HK-2 (cell line): Measurements from ENCODE around the gene TBC1D25.
"Not testable (repeated sequence)": the region's sequence is repeated elsewhere in the genome, so short reads cannot be mapped to it uniquely, and the experiment has no call there.

Experiments used
- DNase-seq: peaks from one replicate; pipeline ENCODE4 v3.0.0-alpha.2; 2018; ENCODE audit not compliant: unreplicated experiment

The TBC1D25 gene

DNA sequence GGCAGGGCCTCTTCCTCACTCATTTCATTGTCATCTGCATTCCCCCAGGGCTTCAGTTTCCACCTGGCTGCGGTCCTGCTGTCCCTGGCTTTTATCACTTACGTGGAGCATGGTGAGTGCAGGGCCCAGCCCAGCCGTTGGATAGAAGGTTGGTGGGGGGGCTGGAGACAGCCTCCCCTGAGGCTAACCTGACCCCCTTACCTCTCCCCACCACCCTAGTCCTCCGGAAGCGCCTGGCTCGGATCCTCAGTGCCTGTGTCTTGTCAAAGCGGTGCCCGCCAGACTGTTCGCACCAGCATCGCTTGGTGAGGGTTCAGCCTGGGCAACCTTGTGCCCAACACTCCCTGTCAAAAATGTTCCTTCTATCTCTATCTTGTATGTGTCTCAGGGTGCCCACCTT, 23.7 kb upstream of the TBC1D25 start:
- DNase-seq: no peak

DNA sequence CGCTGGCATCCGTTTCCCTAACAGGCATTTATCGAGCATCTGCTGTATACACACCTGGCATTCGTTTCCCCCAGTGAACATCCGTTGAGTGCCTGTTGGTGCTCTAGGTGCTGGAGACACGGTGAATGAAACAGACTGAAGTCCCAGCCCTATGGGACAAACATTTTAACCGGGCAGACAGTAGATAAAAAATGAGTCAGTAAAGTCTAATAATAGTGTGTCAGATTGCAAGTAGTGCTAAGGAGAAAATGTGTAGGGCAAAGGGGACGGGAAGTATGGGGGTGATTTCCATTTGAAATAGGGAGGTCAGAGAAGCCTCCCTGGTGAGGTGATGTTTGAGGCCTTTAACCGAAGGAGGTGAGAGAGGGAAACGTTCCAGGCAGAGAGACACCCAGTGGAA, 23.2 kb upstream of the TBC1D25 start:
- no peak for DNase-seq

DNA sequence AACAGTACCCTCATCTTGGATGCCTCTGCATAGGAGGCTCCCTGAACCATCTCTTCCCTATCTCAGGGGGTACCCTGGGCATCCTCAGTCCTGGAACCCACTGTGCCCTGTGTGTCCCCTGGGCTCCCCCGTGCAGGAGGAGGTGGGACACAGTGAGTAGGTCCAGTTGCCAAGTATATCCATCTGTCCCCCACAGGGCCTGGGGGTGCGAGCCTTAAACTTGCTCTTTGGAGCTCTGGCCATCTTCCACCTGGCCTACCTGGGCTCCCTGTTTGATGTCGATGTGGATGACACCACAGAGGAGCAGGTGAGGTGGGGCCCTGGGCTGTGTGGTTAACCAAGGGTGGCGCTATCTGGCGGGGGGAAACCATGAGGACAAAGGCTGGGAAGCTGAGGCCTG, 22.5 kb upstream of the TBC1D25 start:
- DNase-seq: no peak

DNA sequence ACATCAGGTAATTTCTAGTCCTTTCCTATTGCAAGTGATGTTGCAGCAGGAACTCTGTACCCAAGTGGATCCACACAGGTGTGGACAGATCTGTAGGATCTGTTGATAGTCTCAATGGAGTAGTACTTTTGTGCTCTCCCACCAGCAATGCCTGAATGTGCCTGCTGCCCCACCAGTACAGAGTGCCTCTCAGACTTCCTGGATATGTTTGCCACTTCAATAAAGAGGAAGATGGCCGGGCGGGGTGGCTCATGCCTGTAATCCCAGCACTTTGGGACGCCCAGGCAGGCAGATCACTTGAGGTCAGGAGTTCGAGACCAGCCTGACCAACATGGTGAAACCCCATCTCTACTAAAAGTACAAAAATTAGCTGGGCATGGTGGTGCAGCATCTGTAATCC, 20.0 kb upstream of the TBC1D25 start:
- not testable (repeated sequence) for DNase-seq

DNA sequence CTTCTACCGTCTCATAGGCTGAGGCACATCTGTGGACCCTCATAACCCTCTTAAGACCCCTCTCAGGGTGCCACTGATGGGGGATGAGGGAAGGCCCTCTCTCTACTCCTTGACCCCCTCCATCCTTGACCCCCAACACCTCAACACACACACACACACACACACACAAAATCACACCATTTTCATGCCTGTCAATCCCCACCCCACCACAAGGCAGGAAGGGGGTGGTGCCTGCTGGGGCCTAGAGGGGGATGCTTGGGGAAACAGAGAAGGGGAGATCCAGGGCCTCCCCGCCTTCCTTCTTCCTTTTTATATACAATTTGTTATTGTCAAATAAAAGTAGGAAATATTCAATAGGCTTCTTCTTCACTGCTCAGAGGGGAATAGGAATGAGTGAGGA, 19.1 kb upstream of the TBC1D25 start:
- no peak for DNase-seq

DNA sequence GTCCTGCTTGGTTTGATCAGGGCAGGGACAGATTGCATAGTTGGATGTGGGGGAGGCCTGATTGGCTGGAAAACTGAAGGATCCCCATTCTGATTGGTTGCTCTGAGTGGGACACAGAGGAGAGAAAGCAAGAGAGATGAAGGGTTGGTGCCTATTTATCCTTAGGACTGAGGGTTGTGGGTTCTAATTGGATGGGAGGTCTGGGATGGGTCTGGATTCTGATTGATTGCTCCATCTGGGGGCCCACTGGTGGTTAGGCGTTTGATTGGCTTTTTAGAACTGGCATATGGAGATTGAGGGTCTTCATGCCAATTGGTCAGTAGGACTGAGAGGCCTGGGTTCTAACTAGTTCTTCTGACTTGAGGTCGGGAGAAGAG, 18.6 kb upstream of the TBC1D25 start:
- DNase-seq: no peak

DNA sequence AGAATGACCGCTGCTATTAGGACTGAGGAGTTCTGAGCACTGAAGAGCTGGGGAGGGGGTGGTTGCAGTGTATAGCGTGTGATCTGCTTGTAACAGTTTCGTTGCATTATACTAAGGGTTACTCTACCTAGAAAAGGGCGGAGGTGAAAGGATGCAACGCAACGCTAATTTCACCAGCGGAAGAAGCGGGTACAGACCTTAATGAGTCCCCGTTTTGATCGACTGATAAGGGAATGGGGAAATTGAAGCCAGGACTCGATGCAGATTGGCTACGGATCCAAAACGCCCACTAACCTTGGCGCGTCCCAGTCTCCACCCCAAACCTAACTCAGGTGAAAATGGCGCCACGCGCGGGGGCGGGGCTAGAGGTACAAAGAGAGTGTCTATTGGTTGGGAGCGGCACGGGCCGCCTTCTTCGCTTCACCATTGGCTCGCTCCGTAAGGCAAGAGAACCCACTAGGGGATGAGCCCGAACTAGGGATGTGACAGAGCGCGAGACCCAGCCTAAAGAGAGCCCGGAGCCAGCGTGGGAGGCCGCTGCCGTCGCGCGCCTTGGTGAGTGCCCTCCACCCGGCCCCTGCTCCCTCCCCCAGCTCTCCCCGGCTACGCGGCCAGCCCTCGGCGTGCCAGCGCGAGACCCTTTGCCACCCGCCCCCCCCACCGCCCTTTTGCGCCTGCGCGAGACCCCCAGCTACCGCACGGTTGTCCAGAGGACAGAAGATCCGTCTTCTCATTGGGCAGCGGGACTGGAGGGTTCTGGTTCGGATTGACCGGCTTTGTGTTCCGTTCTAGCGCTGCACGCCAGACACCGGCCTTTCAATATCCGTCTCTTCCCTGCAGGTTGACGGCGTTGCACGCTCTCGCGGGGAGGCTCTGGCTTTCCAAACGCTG, 17.9 kb upstream of the TBC1D25 start, which contains the start of gene EBP:
EBP (plus strand) TSS at position 456 of the 891 bp plus-strand sequence. CDS start 1,964 bp downstream, outside the sequence.
- peak; percentile 95 for DNase-seq

DNA sequence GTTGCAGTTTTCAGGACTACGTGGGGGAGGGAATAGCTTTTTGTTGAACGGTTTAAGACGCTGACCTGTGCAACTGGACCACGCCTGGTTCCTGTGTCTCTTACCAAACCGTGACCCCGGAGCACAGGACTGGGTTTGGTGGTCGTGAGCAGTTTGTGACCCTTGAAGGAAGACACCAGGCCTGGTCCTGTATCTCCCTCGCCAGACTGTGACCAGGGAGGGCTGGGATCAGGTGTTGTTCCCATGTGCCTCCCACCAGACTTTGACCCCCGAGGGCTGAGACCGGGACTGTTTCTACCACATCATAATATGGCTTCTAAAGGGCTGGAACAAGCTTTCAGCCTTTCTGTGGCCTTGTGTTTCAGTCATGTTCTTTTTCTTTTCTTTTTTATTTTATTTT, 17.2 kb upstream of the TBC1D25 start:
- no peak for DNase-seq

DNA sequence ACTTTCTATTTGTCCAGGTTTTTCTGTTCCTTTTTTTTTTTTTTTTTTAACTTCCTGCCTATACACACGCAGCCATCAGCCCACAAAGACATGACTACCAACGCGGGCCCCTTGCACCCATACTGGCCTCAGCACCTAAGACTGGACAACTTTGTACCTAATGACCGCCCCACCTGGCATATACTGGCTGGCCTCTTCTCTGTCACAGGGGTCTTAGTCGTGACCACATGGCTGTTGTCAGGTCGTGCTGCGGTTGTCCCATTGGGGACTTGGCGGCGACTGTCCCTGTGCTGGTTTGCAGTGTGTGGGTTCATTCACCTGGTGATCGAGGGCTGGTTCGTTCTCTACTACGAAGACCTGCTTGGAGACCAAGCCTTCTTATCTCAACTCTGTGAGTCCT, 15.8 kb upstream of the TBC1D25 start:
- DNase-seq: no peak

DNA sequence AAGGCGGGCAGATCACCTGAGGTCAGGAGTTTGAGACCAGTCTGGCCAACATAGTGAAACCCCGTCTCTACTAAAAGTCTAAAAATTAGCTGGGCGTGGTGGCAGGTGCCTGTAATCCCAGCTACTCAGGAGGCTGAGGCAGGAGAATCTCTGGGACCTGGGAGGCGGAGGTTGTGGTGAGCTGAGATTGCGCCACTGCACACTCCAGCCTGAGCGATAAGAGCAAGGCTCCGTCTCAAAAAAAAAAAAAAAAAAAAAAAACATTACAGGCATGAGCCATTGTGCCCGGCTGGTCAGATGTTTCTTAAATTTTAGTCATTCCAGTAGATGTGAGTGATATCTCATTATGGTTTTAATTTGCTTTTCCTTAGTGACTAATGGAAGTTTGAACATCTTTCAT, 13.7 kb upstream of the TBC1D25 start:
- not testable (repeated sequence) for DNase-seq

DNA sequence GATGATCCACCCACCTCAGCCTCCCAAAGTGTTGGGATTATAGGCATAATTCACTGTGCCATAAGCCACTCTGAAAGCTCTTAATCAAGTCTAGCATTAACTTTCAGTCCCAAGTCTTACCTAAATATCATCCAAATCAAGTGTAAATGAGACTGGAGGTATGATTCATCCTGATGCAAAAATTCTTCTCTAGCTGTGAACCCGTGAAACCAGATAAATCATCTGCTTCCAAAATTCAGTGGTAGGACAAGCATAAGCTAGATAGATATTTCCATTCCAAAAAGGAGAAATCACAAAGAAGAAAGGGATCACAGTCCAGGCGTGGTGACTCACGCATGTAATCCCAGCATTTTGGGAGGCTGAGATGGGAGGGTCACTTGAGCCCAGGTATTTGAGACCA, 8.8 kb upstream of the TBC1D25 start:
- DNase-seq: no peak

DNA sequence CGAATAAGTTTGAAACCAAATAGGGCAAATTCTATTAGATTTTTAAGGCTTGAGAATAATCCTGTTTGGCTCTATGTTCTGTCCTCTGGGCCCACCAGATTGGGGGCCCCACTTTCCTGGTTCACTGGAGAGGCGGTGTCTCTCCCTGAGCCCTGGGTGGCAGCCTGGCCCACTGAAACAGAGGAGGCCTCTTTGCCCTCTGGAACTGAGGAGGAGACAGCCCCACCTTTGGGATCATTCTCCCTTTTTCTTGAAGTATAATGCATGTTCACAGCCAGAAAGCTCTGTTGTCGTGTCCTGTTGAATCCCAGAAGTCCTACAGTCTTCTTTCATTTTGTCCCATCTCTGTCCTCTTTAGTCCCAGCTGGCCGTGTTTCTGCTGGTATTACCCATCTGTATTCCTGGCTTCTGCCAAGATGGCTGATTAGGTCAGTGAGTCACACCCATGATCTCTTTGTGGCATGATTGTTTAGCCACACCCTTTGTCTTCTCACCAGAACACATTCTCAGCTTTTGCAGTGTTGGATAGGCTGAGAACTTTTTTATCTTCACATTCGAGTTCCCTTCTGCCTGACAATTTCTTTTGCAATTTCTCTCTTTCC, 8.1 kb upstream of the TBC1D25 start:
- peak; percentile 27 for DNase-seq

DNA sequence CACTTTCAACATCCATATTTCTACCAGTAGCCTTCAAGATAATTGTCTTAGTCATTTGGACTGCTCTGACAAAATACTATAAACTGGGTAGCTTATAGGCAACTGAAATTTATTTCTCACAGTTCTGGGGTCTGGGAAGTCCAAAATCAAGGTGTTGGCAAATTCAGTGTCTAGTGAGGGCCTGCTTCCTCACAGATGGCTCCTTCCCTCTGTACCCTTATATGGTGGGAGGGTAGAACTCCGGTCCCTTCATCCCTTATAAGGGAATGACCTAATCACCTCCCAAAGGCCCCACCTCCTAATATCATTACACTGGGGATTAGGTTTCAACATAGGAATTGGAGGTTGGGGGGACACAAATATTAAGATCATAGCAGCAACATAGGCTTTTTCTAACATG, 7.4 kb upstream of the TBC1D25 start:
- DNase-seq: no peak

DNA sequence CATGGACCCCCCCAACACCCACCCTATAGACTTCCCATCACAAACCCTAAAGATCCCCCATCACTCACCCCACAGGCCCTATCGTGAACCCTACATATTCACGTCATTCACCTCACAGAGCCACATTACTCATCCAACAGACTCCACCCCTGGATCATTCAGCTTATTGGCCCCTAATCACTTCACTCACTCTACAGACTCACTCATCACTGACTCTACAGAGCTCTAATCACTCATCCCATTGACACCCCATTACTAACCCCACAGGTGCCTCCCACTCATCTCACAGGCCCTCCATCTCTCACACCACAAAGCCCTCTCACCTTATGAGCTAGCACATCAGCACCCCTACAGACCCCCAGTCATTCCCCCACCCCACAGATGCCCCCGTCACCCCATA, 6.3 kb upstream of the TBC1D25 start:
- DNase-seq: no peak

DNA sequence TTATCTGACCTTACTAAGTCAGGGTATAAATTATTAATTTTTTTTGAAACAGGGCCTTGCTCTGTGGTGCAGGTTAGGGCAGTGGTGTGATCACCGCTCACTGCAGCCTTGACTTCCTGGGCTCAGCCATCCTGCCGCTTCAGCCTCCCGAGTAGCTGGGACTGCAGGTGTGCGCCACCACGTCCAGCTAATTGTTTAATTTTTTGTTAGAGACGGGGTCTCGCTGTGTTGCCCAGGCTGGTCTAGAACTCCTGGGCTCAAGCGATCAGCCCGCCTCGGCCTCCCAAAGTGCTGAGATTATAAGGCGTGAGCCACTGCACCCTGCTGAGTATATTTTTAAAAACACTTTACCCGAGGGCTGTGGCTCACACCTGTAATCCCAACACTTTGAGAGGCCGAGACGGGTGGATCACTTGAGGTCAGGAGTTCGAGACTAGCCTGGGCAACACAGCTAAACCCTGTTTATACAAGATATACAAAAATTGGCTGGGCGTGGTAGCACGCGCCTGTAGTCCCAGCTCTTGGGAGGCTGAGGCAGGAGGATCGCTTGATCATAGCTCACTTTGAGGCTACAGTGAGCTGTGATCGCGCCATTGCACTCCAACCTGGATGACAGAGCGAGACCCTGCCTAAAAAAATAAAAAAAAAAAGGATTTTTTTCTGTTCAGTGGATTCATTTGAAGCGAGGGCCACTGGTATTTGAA, 721 bp upstream of the TBC1D25 start:
- DNase-seq: no peak

DNA sequence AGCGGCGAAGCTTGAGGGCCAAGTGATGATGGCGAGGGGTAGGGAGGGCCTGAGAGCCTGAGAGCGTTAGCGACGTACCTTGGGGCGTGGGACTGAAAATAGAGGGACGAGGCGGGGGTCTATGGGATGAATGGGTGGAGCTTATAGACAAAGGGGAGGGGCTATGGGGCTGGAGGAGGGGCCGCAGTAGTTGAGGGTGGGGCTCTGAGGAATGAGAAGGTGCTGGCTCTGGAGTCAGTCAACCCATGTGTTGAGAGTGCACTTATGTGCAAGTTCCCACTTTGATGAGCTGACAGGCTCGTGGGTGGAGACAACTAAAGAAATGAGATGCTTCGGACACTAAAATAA, 488 bp downstream of the TBC1D25 start:
- DNase-seq: no peak

DNA sequence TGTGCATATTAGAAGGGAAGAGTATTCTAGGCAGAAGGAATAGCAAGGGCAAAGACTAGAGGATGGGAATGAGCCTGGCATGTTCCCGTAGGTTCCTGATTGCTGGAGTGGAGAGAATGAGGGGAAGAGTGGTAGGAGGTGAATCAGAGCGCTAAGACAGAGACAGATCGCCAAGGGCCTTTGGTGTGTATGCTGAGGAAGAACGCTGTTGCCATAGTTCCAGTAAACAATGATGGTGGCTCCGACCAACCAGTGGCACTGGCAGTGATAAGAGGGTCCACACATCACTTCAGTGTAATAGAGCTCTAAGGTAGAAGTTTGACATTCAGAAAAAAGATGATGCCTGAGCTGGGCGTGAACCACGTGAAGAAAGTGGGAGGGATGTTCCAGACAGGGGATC, 966 bp downstream of the TBC1D25 start:
- no peak for DNase-seq

DNA sequence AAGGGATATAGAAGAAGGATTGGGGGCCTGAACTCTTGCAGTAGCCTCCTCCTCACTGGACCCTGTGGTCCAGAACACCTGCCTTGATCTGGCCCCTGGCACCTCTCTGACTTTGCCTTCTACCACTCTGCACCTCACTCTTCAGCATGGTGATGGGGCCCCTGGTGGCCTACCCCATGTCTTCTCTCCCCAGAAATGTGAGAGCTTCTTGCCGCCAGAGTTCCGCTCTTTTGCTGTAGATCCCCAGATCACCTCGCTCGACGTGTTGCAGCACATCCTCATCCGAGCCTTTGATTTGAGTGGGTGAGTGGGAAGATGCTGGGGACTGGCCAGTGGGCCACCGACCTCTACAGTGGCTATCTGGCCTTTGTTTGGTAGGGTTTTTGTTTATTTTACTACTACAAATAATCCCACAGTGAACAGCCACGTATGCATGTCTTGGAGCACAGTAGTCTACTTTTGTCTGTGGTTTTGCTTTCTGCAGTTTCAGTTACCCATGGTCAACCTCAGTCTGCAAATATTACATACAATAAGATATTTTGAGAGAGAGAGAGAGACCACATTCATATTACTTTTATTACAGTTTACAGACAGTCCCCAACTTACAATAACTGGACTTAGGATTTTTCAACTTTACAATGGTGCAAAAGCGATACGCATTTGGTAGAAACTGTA, 1.8 kb downstream of the TBC1D25 start:
- DNase-seq: no peak

DNA sequence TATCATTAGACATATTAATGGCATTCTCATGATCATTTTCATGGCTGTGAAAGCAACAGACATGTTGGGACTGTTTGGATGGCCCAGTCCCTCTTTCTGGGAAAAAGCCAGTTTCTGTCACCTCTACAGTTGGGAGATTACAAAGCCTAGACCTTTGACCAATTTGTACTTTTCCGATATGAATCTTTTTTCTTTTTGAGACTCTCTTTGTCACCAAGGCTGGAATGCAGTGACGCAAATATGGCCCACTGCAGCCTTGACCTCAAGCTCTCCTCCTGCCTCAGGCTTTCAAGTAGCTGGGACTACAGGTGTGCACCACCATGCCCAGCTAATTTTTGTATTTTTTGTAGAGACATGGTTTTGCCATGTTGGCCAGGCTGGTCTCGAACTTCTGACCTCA, 9.4 kb downstream of the TBC1D25 start:
- DNase-seq: no peak

DNA sequence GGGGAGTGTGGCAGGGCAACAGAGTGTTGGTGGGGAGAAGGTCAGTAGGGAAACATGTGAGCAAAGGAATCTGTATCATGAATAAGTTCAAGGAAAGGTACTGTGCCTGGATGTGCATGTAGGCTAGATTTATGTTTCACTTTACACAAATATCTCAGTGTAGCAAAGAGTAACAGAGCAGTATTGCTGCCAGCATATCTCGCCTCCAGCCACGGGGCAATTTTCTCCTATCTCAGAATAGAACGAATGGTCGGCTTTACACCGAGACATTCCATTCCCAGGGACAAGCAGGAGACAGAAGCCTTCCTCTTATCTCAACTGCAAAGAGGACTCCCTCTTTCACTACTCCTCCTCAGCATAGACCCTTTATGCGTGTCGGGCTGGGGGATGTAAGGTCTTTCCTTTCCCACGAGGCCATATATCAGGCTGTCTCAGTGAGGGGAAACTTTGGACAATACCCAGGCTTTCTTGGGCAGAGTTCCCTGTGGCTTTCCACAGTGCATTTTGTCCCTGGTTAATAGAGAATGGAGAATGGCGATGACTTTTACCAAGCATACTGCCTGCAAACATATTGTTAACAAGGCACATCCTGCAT, 16.3 kb downstream of the TBC1D25 start:
- DNase-seq: not testable (repeated sequence)

DNA sequence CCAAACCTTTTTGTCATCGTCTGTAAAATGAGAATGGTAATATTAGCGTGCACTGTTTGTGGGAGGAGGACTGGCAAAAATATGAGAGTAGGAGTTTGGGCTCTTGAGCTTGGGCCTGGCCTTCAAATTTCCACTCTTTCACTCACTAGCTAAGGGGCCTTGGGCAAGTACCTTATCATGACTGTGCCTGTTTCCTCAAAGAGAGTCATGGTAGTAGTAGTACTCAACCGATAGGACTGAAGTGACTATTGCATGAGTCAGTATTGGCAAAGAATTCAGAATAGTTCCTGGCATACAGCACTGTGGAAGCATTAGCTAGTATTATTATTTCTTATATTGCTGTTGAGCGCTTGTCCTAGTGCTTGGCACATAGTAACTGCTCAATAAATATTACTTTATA, 18.8 kb downstream of the TBC1D25 start:
- no peak for DNase-seq

DNA sequence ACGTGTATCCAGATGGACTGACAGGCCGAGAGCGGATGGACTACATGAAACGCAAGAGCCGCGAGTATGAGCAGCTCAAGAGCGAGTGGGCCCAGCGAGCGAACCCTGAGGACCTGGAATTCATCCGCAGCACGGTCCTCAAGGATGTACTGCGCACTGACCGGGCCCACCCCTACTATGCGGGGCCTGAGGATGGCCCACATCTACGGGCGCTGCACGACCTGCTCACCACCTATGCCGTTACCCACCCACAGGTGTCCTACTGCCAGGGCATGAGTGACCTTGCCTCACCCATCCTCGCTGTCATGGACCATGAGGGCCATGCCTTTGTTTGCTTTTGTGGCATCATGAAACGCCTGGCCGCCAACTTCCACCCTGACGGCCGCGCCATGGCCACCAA, 20.1 kb downstream of the TBC1D25 start:
- DNase-seq: no peak
